Epithelial cell of esophagus (primary cell): ENCODE data around the gene GRM7.

Experiments
- DNase-seq: peaks from one replicate; pipeline ENCODE4 v3.0.0; 2010; ENCODE audit warnings: low read depth
- H3K4me3 ChIP-seq: 2 replicates; pipeline ENCODE4 v1.5.1; 2011; ENCODE audit warnings: mild to moderate bottlenecking, low read length, control low read depth
- TF ChIP-seq, protein P1 (sequence below): IDR thresholded peaks from 2 replicates; pipeline ENCODE4 v1.5.1; 2011; ENCODE audit warnings: low read depth, mild to moderate bottlenecking, low read length, control low read depth, inconsistent platforms; ENCODE audit not compliant: insufficient read depth; ENCODE audit errors: missing control alignments

The GRM7 gene

GRCh38 chr3:7112523-7113056, 251.7 kb downstream of the GRM7 start:
- TF ChIP-seq, protein P1, sequence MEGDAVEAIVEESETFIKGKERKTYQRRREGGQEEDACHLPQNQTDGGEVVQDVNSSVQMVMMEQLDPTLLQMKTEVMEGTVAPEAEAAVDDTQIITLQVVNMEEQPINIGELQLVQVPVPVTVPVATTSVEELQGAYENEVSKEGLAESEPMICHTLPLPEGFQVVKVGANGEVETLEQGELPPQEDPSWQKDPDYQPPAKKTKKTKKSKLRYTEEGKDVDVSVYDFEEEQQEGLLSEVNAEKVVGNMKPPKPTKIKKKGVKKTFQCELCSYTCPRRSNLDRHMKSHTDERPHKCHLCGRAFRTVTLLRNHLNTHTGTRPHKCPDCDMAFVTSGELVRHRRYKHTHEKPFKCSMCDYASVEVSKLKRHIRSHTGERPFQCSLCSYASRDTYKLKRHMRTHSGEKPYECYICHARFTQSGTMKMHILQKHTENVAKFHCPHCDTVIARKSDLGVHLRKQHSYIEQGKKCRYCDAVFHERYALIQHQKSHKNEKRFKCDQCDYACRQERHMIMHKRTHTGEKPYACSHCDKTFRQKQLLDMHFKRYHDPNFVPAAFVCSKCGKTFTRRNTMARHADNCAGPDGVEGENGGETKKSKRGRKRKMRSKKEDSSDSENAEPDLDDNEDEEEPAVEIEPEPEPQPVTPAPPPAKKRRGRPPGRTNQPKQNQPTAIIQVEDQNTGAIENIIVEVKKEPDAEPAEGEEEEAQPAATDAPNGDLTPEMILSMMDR: no peak
- H3K4me3 ChIP-seq: no peak overlapping the region

DNA sequence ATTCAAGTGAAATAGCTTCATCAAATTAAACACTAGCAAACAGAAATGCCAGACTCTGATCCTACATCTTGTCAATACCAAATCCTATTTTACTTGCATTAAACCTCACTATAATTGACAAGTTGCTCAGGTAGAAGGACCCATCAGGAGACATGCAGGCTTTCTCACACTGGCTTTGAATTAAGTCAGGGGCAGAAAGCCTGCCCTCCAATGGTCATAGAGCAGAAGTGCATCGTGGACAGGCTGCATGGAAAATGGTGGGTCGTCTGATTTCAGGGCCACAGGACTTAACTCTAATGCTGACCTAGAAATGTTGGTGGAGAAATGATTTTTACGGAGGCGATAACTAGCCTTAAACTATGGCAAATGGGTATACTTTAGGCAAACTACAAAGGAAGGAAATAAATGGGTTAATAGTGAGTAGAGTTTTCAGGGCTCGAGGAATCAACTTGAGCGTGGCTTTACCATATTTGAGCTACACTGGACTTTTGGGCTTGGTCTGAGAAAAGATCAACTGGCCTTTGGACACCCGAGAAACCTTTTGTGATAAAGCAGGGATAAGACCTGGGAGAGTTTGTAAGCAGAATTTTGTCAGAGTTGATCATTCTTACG, 283.9 kb downstream of the GRM7 start:
- TF ChIP-seq, protein P1: peak; percentile 70
- DNase-seq: peak; percentile 13
- no peak overlapping the region for H3K4me3 ChIP-seq

More at GRCh38 chr3:7112523-7113056, 251.7 kb downstream of the GRM7 start:
- DNase-seq: no peak

GRCh38 chr3:7146529-7146928, 285.6 kb downstream of the GRM7 start:
- TF ChIP-seq, protein P1: no peak
- DNase-seq: no peak
- no peak overlapping the region for H3K4me3 ChIP-seq

- TF ChIP-seq, protein P1: no peak
- H3K4me3 ChIP-seq: no peak overlapping the region
- no peak for DNase-seq
These were observed 297.6 kb downstream of the GRM7 start for GRCh38 chr3:7158516-7158915.

GRCh38 chr3:7160689-7161088, 299.8 kb downstream of the GRM7 start:
- TF ChIP-seq, protein P1: no peak
- no peak for DNase-seq
- no peak overlapping the region for H3K4me3 ChIP-seq

DNA sequence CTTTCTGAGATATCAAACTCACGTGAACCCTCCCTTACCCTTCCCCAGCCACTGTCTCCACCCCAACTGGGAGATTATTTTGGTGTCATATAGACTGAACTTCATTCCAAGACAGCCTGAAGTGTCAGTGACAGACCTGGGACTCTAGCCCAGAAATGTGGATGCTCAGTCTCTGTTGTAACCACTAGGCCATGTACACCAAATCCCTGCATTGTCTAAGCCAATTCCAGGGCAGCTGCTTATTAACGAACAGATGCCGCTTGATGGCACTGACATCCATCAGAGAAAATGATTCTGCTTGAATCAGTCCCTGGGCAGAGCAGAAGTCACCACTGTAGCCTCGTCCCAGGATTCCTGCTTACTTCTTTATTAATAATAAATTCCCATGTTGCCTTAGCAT, 305.5 kb downstream of the GRM7 start:
- no peak for DNase-seq
- no peak overlapping the region for H3K4me3 ChIP-seq
- TF ChIP-seq, protein P1: no peak

DNA sequence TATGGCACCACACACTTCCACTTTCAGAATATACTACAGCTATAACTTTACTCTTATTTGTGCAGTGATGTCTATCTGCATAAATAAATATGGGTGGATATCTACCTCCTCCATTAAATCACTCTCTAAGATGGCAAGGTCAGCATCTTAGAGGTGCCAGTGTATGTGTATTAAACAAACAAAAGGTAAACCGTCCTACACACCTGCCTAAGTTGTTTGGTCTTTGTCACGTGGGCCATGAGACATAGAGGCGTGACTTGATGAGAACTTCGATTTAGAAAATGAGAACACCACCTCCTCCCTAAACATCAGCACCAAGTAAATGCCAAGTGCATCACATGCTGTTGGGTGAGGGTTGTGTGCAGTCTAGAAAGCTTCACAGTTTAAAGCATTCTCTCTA, 310.6 kb downstream of the GRM7 start:
- TF ChIP-seq, protein P1: no peak
- no peak overlapping the region for H3K4me3 ChIP-seq
- DNase-seq: no peak
